Stomach (tissue), 4 donors: ENCODE results near the gene LYSMD4.

ENCODE experiments used
- POLR2A ChIP-seq, 4 donors: fragments of 450-650 bp; IDR thresholded peaks; one replicate each; pipeline ENCODE4 v1.6.1; 2016; ENCODE audit warnings: antibody characterized with exemption in 4 of 4, control low read depth in 2 of 4, mild to moderate bottlenecking in 1 of 4, moderate library complexity in 1 of 4
- POLR2AphosphoS5 ChIP-seq, 3 donors: sonication (generic); formaldehyde crosslinking; IDR thresholded peaks; one replicate each; pipeline ENCODE4 v1.6.1; 2016; ENCODE audit warnings: antibody characterized with exemption in 3 of 3
- TF ChIP-seq, protein P1 (sequence below), 7 experiments: fragments of 450-650 bp in 4 of 7; fragments of 200-600 bp in 3 of 7; sonication (generic) in 3 of 7; IDR thresholded peaks; one replicate each; pipeline ENCODE4 v1.5.1; 2016 to 2019; ENCODE audit warnings: antibody characterized with exemption in 7 of 7, control low read depth in 2 of 7, mild to moderate bottlenecking in 1 of 7

GRCh38 chr15:99777144-99777543 lies 43.9 kb upstream of the LYSMD4 start:
- TF ChIP-seq, protein P1, sequence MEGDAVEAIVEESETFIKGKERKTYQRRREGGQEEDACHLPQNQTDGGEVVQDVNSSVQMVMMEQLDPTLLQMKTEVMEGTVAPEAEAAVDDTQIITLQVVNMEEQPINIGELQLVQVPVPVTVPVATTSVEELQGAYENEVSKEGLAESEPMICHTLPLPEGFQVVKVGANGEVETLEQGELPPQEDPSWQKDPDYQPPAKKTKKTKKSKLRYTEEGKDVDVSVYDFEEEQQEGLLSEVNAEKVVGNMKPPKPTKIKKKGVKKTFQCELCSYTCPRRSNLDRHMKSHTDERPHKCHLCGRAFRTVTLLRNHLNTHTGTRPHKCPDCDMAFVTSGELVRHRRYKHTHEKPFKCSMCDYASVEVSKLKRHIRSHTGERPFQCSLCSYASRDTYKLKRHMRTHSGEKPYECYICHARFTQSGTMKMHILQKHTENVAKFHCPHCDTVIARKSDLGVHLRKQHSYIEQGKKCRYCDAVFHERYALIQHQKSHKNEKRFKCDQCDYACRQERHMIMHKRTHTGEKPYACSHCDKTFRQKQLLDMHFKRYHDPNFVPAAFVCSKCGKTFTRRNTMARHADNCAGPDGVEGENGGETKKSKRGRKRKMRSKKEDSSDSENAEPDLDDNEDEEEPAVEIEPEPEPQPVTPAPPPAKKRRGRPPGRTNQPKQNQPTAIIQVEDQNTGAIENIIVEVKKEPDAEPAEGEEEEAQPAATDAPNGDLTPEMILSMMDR (IDR thresholded peaks at IDR 0.05) = no peak
- TF ChIP-seq POLR2AphosphoS5 (IDR thresholded peaks at IDR 0.05) = no peak
- no peak for TF ChIP-seq POLR2A (IDR thresholded peaks at IDR 0.05)
